Activated T-cell treated with anti-CD3 and anti-CD28 coated beads, Interleukin-2, amount 50 U/mL, for 1 hour (primary cell): ENCODE data around the gene FRAS1.
"Not testable (repeated sequence)": the region's sequence is repeated elsewhere in the genome, so short reads cannot be mapped to it uniquely, and the experiment has no call there.

Source experiments
- DNase-seq: peaks from one replicate; pipeline ENCODE4 v3.0.0-alpha.2; 2020

Gene FRAS1

GRCh38 chr4:78219825-78220224 lies 162.7 kb downstream of the FRAS1 start:
- DNase-seq = no peak

- no peak for DNase-seq
Measured at GRCh38 chr4:78220283-78220682, 163.2 kb downstream of the FRAS1 start.

DNA sequence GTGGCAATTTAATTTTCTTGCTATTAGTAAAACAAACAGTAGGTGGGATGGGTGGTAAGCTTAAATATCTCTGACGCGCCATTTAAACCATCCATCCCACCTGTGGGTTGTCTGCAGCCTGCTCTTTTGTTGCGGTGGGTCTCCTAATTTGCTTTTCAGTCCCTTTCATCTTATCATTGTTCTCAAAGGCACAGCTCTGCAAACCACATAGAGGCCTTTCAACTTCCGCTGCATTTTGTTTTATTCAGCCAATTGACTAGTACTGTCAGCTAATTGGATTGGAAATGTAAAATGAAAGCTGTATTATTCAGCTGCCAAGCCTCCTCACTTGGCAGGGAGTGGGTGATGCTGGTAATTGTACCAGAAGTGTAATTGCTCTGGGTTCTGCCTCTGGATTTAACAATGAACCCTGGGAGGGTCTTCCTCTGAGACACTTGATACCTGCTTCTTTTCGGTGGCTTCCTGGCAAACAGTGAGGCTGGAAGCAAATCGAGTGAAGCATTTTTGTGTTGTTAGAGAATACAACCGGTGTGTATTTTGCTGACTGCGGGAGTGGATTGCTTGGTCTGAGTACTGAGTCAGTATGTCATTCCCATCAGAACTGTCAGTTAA lies 165.6 kb downstream of the FRAS1 start:
- DNase-seq = no peak

GRCh38 chr4:78225236-78225635 lies 168.1 kb downstream of the FRAS1 start:
- no peak for DNase-seq

- no peak for DNase-seq
Measured at GRCh38 chr4:78226279-78226678, 169.2 kb downstream of the FRAS1 start.

DNA sequence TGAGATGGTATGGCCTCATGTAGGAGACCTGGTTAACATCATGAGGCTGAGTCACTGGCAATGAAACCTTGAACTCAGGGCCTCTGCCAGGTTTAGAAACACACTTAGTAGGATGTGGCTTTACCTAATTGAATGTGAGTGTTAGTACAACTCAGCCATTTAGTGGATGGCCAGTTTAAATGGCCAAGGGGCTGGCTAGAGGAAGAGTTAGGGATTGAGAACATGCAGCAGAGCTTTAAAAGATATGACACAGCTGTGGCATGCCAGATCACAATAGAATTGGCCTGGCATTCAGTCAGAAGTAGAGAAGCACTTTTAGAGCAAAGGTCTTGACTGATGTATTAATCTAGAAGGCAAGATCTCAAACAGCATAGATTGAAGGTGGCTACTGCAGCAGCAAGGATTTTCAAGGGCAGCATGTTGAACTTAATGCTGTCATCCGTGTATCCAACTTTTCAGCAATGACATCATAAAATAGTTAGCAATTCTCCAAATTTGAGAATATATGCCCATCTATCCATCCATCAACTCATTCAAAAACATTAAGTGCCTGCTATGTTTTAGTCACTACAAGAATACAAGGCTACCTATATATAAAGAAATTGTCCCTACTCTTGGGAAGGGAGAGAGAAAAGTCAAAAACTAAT lies 170.4 kb downstream of the FRAS1 start:
- no peak for DNase-seq

- DNase-seq = no peak
Measured at GRCh38 chr4:78235800-78236199, 178.7 kb downstream of the FRAS1 start.

DNA sequence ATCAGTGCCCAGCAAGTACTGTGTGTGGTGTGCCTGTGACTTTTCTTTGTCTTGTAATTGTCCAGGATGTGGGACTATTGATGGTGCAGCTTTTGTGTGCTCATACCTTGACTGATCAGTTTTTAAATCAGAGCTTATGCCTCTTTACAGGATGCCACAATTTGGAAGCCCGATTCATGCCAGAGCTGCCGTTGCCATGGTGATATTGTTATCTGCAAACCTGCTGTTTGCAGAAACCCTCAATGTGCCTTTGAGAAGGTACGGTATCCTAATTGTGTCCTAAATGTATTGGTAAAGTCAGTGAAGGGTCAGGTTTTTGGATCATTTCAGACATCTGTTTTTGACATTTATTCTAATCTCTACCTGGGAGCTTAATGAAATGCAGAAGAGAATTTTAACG lies 180.2 kb downstream of the FRAS1 start:
- no peak for DNase-seq

GRCh38 chr4:78242071-78242470 lies 184.9 kb downstream of the FRAS1 start:
- DNase-seq = no peak

DNA sequence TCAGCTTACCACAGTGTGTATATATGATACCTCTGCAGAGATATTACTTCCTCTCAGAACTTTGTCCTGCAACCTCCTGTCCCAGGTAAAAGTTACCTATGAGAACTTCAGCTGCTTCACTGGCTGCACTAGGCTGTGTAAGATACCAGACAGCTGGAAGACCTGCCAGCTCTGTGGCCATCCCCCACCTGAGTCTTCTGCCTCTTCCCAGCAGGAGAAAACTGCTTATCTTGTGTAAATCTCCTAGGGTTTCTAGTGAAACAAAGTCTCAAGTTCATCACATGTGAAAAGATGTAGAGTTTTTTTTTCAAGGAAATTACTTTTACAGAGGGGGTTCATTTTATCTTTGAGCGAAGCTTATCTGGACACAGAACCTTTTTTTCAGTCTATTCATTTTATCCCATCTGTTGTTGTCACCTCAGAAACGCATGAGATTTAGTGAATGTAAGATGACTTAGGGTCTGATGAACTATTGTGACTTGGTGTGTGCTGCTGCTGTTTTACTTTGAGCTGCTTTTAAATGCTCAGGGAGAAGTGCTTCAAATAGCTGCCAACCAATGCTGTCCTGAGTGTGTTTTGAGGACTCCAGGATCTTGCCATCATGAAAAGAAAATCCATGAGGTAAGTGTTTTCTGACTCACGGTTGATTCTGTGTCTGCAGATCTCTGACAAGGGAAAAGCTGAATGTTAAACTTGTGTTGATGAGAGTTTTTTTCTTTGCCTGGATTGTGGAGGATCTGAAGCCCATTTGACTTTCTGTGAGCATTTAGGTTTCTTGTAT lies 187.8 kb downstream of the FRAS1 start:
- no peak for DNase-seq

GRCh38 chr4:78247536-78248285 lies 190.6 kb downstream of the FRAS1 start:
- DNase-seq = no peak

DNA sequence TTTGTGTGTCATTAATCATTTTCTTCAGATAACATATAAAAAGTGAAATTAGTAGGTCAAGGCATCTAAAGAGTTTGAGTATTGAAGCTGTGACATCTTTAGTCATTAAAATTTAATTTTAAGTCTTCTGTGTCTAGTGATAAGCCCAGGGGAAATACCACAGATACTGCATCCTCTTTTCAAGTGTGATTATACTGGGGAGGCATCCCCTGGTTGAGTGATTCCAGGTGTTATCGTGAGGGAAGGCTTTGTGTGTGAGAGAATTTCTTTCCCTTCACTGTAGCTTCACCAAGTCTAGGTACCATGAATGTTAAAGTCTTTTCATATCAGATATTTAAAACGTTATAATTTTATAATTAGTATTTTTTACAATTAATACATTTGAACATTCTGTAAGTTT lies 193.4 kb downstream of the FRAS1 start:
- DNase-seq = no peak

GRCh38 chr4:78252773-78253172 lies 195.7 kb downstream of the FRAS1 start:
- DNase-seq = not testable (repeated sequence)

DNA sequence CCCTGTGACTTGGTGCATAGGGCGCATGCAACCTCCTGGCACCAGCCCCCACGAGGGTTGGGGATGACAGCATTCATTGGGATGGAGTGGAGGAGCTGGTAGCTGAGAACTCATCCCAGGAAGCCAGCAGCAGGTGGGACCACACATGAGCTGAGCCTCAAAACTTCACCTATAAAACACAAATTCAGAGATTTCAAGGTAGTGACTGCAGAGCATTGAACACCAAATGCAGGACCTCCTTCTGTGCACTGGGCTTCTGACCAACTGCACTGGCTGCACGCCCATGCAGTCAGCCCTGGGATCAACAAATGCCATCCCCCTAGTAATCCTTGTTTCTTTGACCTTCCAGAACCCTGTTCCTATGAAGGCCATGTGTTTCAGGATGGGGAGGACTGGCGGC lies 197.8 kb downstream of the FRAS1 start:
- no peak for DNase-seq

DNA sequence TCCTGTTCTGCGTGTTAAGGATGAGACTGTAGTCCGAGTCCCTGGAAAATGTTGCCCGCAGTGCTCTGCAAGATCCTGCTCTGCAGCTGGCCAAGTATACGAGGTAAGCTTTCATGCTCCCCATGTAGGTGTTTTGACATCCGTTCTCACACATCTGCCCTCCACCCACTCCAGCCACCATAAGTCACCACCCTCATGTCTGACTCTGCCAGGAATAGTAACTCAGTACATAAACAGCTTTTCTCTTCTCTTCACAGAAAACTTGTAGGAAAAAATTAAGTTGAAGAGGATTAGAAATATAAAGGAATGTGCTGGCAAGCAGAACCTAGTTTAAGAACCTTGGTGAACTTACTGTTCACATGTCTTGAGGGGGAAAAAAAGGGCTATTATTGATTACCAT lies 207.9 kb downstream of the FRAS1 start:
- DNase-seq = no peak

- DNase-seq = no peak
Measured at GRCh38 chr4:78267790-78268189, 210.7 kb downstream of the FRAS1 start.

GRCh38 chr4:78268597-78268996 lies 211.5 kb downstream of the FRAS1 start:
- no peak for DNase-seq

GRCh38 chr4:78275450-78275849 lies 218.3 kb downstream of the FRAS1 start:
- not testable (repeated sequence) for DNase-seq

- DNase-seq = no peak
Measured at GRCh38 chr4:78286281-78286680, 229.2 kb downstream of the FRAS1 start.

DNA sequence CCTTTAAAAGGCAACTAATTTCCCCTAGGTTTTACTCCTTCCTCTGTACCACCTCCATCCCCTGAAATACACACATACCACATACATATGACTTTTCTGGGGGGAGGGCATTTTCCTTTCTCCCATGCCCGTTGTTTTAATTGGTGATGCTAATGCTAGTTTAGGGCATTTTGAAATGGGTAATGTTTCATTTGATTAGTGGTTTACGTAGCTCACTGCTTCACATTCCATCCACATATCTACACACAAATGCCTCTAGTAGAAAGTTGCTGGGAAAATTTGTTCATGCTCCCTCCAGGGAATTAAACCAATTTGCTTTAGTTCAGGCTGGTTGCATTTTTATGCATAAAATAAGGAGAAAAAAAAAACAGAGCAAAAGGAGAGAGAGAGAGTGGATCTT lies 231.2 kb downstream of the FRAS1 start:
- DNase-seq = no peak

GRCh38 chr4:78291277-78291676 lies 234.2 kb downstream of the FRAS1 start:
- DNase-seq = no peak

DNA sequence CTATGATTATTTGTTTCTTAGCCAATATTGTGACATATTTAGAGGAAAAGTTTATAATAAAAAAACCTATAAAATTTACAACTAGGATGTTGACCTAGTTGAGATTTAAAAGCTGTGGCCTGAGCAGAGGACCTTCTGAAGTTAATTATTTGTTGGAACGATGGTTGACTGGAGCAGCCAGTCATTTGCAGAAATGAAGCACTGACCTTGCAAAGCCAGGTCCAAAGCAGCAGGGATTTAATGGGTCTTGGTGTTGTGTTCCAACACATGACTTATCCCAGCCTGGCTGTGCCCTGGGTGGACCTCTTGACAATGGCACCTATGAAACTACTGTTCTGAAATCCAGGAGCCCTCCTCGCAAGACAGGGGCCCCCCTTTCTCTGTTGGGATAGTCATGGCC lies 235.2 kb downstream of the FRAS1 start:
- no peak for DNase-seq

DNA sequence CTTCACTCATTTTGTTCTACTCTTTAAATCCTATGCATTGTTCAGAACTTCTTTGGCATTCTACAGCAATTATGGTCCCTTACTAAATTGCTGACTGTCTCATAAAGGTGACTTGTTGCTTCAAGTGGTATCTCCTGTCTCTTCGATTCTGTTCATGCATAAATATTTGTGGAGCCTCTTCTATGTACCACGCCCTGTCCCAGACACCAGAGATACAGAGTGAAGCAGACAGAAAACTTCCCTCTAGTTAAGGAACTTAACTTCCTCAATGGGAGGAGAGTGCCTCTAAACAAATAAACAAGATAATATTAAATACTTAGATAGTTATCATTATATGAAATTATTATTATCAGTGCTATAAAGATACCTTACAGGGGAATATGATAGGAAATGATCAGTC lies 235.7 kb downstream of the FRAS1 start:
- DNase-seq = no peak

- DNase-seq = no peak
Measured at GRCh38 chr4:78293348-78293747, 236.2 kb downstream of the FRAS1 start.
